Peyer's patch (tissue), 4 donors: ENCODE data around the gene NDFIP2. TPM values are rescaled to one million over a fixed set of nuclear protein-coding genes. Genes with fewer than 3 reads are reported as not detected.

Experiments used
- DNase-seq, 3 donors: peaks; one replicate each; pipeline ENCODE4 v3.0.0-alpha.2; 2017 to 2019
- H3K27ac ChIP-seq, 4 donors: fragments of 200-600 bp; sonication (generic); one replicate each; pipeline ENCODE4 v1.5.1; 2016 to 2019
- H3K27me3 ChIP-seq, 2 donors: fragments of 200-600 bp; sonication (generic); one replicate each; pipeline ENCODE4 v1.5.1; 2019
- H3K36me3 ChIP-seq, 3 donors: fragments of 200-600 bp; sonication (generic); one replicate each; pipeline ENCODE4 v1.5.1; 2016 to 2019
- H3K4me1 ChIP-seq, 4 donors: fragments of 200-600 bp; sonication (generic); one replicate each; pipeline ENCODE4 v1.5.1; 2016 to 2019
- H3K4me3 ChIP-seq, 4 donors: fragments of 200-600 bp; sonication (generic); 1 replicate in 3 of 4; 2 replicates in 1 of 4; pipeline ENCODE4 v1.5.1; 2016 to 2019; ENCODE audit warnings: mild to moderate bottlenecking in 1 of 4
- H3K9me3 ChIP-seq, 4 donors: fragments of 200-600 bp; sonication (generic); one replicate each; pipeline ENCODE4 v1.5.1; 2016 to 2019; ENCODE audit warnings: mild to moderate bottlenecking in 1 of 4
- POLR2A ChIP-seq, 2 donors: fragments of 450-650 bp; IDR thresholded peaks; one replicate each; pipeline ENCODE4 v1.5.1; 2017; ENCODE audit warnings: antibody characterized with exemption in 2 of 2, mild to moderate bottlenecking in 2 of 2, moderate library complexity in 2 of 2
- total RNA-seq, 4 donors: library from RNA; depleted of rRNA; stranded (reverse); fragments of >200 nt; gene quantifications; one replicate each; pipeline ENCODE4 v1.1.0, GENCODE V29; 2016
- TF ChIP-seq, protein P1 (sequence below), 6 experiments: fragments of 450-650 bp in 4 of 6; fragments of 200-600 bp in 2 of 6; sonication (generic) in 1 of 6; IDR thresholded peaks; one replicate each; pipeline ENCODE4 v1.5.1; 2017 to 2019; ENCODE audit warnings: antibody characterized with exemption in 6 of 6, mild to moderate bottlenecking in 3 of 6, moderate library complexity in 1 of 6

NDFIP2 gene
- total RNA-seq, 4 donors from 2014 or later, result 28.1 to 102 (median 59.6) TPM

DNA sequence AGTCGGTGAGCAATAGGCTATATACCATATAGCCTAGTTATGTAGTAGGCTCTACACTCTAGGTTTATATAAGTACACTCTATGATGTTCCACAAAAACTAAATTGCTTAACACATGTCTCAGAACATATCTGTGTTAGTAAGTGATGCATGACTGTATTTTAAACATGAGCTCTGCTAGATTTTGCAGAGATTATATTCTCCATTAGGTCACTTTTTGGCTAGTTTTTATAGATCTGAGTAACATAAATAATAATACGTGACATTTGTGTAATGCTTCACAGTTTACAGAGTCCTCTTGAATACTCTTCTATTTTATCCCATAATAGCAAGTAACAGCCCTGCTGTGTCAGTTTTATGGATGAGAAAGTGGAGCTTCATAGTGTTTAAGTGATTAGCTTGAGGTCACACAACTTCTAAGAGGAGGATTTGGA lies 47.8 kb downstream of the NDFIP2 start:
- Histone ChIP-seq H3K36me3 (peaks cover 0 to 25% (median 0%) of the 10 kb centered on the region in 3 donors), H3K27me3 (no peaks in the 10 kb centered on the region), H3K4me1 (no peaks in the 10 kb centered on the region), H3K27ac (no peak overlapping the region), H3K9me3 (no peaks in the 10 kb centered on the region), H3K4me3 (no peak overlapping the region)
- no peak for DNase-seq
- no peak for TF ChIP-seq POLR2A (IDR thresholded peaks at IDR 0.05)
- TF ChIP-seq, protein P1, sequence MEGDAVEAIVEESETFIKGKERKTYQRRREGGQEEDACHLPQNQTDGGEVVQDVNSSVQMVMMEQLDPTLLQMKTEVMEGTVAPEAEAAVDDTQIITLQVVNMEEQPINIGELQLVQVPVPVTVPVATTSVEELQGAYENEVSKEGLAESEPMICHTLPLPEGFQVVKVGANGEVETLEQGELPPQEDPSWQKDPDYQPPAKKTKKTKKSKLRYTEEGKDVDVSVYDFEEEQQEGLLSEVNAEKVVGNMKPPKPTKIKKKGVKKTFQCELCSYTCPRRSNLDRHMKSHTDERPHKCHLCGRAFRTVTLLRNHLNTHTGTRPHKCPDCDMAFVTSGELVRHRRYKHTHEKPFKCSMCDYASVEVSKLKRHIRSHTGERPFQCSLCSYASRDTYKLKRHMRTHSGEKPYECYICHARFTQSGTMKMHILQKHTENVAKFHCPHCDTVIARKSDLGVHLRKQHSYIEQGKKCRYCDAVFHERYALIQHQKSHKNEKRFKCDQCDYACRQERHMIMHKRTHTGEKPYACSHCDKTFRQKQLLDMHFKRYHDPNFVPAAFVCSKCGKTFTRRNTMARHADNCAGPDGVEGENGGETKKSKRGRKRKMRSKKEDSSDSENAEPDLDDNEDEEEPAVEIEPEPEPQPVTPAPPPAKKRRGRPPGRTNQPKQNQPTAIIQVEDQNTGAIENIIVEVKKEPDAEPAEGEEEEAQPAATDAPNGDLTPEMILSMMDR (IDR thresholded peaks at IDR 0.05), result no peak

DNA sequence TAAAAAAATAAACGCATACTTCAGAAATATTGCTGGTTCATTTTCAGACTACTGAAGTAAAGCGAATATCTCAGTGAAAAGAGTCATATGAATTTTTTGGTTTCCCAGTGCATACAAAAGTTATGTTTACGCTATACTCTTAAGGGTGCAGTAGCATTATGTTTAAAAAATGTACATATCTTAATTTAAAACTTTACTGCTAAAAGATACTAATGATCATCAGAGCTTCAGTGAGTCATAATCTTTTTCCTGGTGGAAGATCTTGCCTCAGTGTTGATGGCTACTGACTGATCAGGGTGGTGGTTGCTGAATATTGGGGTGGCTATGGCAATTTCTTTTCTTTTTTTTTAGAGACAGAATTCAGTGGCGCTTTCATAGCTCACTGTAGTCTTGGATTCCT lies 48.9 kb downstream of the NDFIP2 start:
- TF ChIP-seq POLR2A (IDR thresholded peaks at IDR 0.05), result no peak
- TF ChIP-seq, protein P1 (IDR thresholded peaks at IDR 0.05), result no peak
- H3K27me3 ChIP-seq, result no peaks in the 10 kb centered on the region
- peaks cover 0 to 18% (median 0%) of the 10 kb centered on the region in 3 donors for H3K36me3 ChIP-seq
- no peaks in the 10 kb centered on the region for H3K9me3 ChIP-seq
- no peak overlapping the region for H3K27ac ChIP-seq
- H3K4me3 ChIP-seq, result no peak overlapping the region
- DNase-seq, result no peak
- H3K4me1 ChIP-seq, result no peaks in the 10 kb centered on the region

DNA sequence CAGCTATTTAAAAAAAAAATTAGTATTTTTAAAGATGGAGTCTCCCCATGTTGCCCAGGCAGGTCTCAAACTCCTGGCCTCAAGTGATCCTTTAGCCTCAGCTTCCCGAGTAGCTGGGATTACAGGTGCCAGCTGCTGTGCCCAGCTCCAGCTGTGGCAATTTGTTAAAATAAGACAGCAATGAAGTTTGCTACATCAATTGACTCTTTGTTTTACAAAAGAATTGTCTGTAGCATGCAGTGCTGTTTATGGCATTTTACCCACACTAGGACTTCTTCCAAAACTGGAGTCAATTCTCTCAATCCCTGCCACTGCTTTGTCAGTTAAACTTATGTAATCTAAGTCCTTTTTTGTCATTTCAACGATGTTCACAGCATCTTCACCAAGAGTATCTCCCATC lies 49.3 kb downstream of the NDFIP2 start:
- DNase-seq, result no peak
- TF ChIP-seq, protein P1 (IDR thresholded peaks at IDR 0.05), result no peak
- TF ChIP-seq POLR2A (IDR thresholded peaks at IDR 0.05), result no peak
- Histone ChIP-seq H3K27ac (no peak overlapping the region), H3K9me3 (no peaks in the 10 kb centered on the region), H3K36me3 (peaks cover 0 to 14% (median 0%) of the 10 kb centered on the region in 3 donors), H3K4me1 (no peaks in the 10 kb centered on the region), H3K4me3 (no peak overlapping the region), H3K27me3 (no peaks in the 10 kb centered on the region)

DNA sequence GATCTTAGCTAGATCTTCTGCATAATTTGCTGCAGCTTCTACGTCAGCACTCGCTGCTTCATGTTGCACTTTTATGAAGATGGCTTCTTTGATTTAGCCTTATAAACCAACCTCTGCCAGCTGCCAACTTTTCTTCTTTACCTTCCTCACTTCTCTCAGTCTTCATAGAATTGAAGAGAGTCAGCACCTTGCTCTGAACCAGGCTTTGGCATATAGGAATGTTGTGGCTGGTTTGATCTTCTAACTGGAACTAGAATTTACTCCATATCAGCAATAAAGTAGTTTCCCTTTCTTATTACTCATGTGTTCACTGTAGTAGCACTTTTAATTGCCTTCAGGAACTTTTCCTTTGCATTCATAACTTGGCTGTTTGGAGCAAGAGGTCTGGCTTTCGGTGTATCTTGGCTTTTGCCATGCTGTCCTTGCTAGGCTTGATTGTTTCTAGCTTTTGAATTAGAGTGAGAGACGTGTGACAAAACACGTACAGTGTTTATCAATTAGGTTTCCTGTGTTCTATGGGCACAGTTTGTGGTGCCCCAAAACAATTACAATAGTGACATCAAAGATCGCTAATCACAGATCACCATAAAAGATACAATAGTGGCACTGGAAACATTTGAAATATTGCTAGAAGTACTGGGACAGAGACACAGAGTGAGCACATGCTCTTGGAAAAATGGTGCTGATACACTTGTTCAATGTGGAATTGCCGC lies 50.7 kb downstream of the NDFIP2 start:
- no peaks in the 10 kb centered on the region for H3K4me1 ChIP-seq
- peaks cover 0 to 8% (median 0%) of the 10 kb centered on the region in 3 donors for H3K36me3 ChIP-seq
- no peak for DNase-seq
- H3K9me3 ChIP-seq, result no peaks in the 10 kb centered on the region
- no peak overlapping the region for H3K4me3 ChIP-seq
- no peaks in the 10 kb centered on the region for H3K27me3 ChIP-seq
- TF ChIP-seq, protein P1 (IDR thresholded peaks at IDR 0.05), result no peak
- TF ChIP-seq POLR2A (IDR thresholded peaks at IDR 0.05), result no peak
- no peak overlapping the region for H3K27ac ChIP-seq

- Histone ChIP-seq H3K4me3 (no peak overlapping the region), H3K36me3 (peaks cover 0 to 9% (median 0%) of the 10 kb centered on the region in 3 donors), H3K27ac (no peak overlapping the region), H3K27me3 (no peaks in the 10 kb centered on the region), H3K9me3 (no peaks in the 10 kb centered on the region), H3K4me1 (no peaks in the 10 kb centered on the region)
- TF ChIP-seq, protein P1 (IDR thresholded peaks at IDR 0.05), result no peak
- TF ChIP-seq POLR2A (IDR thresholded peaks at IDR 0.05), result no peak
- DNase-seq, result no peak
Observed at GRCh38 chr13:79532576-79532975, 51.6 kb downstream of the NDFIP2 start.
